Keratinocyte (primary cell): Measurements from ENCODE around the gene RPS19BP1. TPM values are rescaled to one million over a fixed set of nuclear protein-coding genes. Genes with fewer than 3 reads are reported as not detected.

ENCODE experiments used
- DNase-seq: peaks from one replicate; pipeline ENCODE4 v3.0.0-alpha.2; 2011; ENCODE audit warnings: low read depth, missing footprints, low spot score
- FAIRE-seq: peaks from 2 replicates; lab custom pipeline; 2011; peaks lifted over from hg19 to GRCh38; lab: Jason Lieb, UNC
- H2AFZ ChIP-seq: 2 replicates; pipeline ENCODE4 v1.6.0; 2012; ENCODE audit warnings: low read length, control low read depth, inconsistent platforms; ENCODE audit not compliant: control insufficient read depth
- H3K27ac ChIP-seq: 2 replicates; pipeline ENCODE4 v1.5.1; 2011; ENCODE audit warnings: low read length; ENCODE audit not compliant: control insufficient read depth, insufficient read depth
- H3K27me3 ChIP-seq: 3 replicates; pipeline ENCODE4 v1.6.0; 2011; ENCODE audit warnings: low read length; ENCODE audit not compliant: control insufficient read depth, insufficient read depth; ENCODE audit errors: extremely low read depth
- H3K36me3 ChIP-seq, 2 experiments: 2 replicates in 1 of 2; 3 replicates in 1 of 2; pipeline ENCODE4 v1.5.1; 2011; ENCODE audit warnings: low read length in 2 of 2, mild to moderate bottlenecking in 1 of 2; ENCODE audit not compliant: control insufficient read depth in 2 of 2, insufficient read depth in 2 of 2; ENCODE audit errors: extremely low read depth in 1 of 2
- H3K4me1 ChIP-seq: 3 replicates; pipeline ENCODE4 v1.5.1; 2011; ENCODE audit warnings: low read length; ENCODE audit not compliant: control insufficient read depth, insufficient read depth; ENCODE audit errors: extremely low read depth
- H3K4me2 ChIP-seq: 3 replicates; pipeline ENCODE4 v1.6.0; 2011; ENCODE audit warnings: low read depth, low read length; ENCODE audit not compliant: control insufficient read depth, insufficient read depth; ENCODE audit errors: extremely low read depth
- H3K4me3 ChIP-seq, 3 experiments: fragments of 200-600 bp in 1 of 3; sonication (generic) in 1 of 3; 2 replicates in 2 of 3; 3 replicates in 1 of 3; pipeline ENCODE4 v1.5.1; 2011 to 2016; ENCODE audit warnings: low read length in 3 of 3, mild to moderate bottlenecking in 3 of 3, control low read depth in 2 of 3, inconsistent platforms in 1 of 3, low read depth in 1 of 3, mixed read lengths in 1 of 3, mixed run types in 1 of 3, moderate library complexity in 1 of 3; ENCODE audit not compliant: control insufficient read depth in 2 of 3, insufficient read depth in 2 of 3; ENCODE audit errors: extremely low read depth in 1 of 3
- H3K79me2 ChIP-seq: 2 replicates; pipeline ENCODE4 v1.6.0; 2012; ENCODE audit warnings: low read length; ENCODE audit not compliant: control insufficient read depth, insufficient read depth
- H3K9ac ChIP-seq: 3 replicates; pipeline ENCODE4 v1.6.0; 2011; ENCODE audit warnings: low read length; ENCODE audit not compliant: control insufficient read depth, insufficient read depth; ENCODE audit errors: extremely low read depth
- H3K9me1 ChIP-seq: 3 replicates; pipeline ENCODE4 v1.6.0; 2011; ENCODE audit warnings: low read length; ENCODE audit not compliant: control insufficient read depth, insufficient read depth; ENCODE audit errors: extremely low read depth
- H3K9me3 ChIP-seq: 2 replicates; pipeline ENCODE4 v1.5.1; 2012; ENCODE audit warnings: low read depth, low read length; ENCODE audit not compliant: control insufficient read depth
- H4K20me1 ChIP-seq: 3 replicates; pipeline ENCODE4 v1.6.0; 2011; ENCODE audit warnings: low read length; ENCODE audit not compliant: control insufficient read depth, insufficient read depth; ENCODE audit errors: extremely low read depth
- EZH2 ChIP-seq: IDR thresholded peaks from one replicate; pipeline ENCODE4 v1.6.1; 2012; ENCODE audit warnings: inconsistent platforms, mild to moderate bottlenecking, low read length, moderate library complexity
- dilution Hi-C: fragments of 300-500 bp; cut with MboI; formaldehyde crosslinking; loops from one replicate; pipeline ENCODE4 v1.7.0; 2020; ENCODE audit warnings: low sequenced_read_pairs; ENCODE audit not compliant: extremely low pct_ligation_motif_present
- polyA plus RNA-seq, 5 experiments: library from polyadenylated mRNA; depleted of rRNA in 3 of 5; stranded (reverse) in 3 of 5; stranded (forward) in 1 of 5; unstranded in 1 of 5; fragments of >200 nt; gene quantifications; 1 replicate in 1 of 5; 2 replicates in 3 of 5; 3 replicates in 1 of 5; pipeline versions ENCODE4 v1.2.1 to v1.2.3, GENCODE V29; 2011 to 2012; ENCODE audit warnings: missing spikeins in 2 of 5, low read depth in 1 of 5, low replicate concordance in 1 of 5
- TF ChIP-seq, protein P1 (sequence below), 3 experiments: IDR thresholded peaks in 1 of 3; conservative IDR thresholded peaks in 1 of 3; optimal IDR thresholded peaks in 1 of 3; 2 replicates in 2 of 3; 3 replicates in 1 of 3; pipeline versions ENCODE3 to v1.5.1; 2011; ENCODE audit warnings: low read length in 3 of 3, mild to moderate bottlenecking in 3 of 3, moderate library complexity in 2 of 3, control low read depth in 1 of 3, inconsistent platforms in 1 of 3; ENCODE audit not compliant: insufficient read depth in 2 of 3; ENCODE audit errors: extremely low read depth in 1 of 3

RPS19BP1 gene
- polyA plus RNA-seq, 1 donor (not counting 4 experiments of a cell fraction or from before 2014, with no cell fraction given) = 67.3 TPM

- H3K36me3 ChIP-seq = no peaks in the 10 kb centered on the region
- dilution Hi-C loops = no loop called here
- FAIRE-seq = no peak
- H3K9me3 ChIP-seq = no peaks in the 10 kb centered on the region
- no peak overlapping the region for H3K27ac ChIP-seq
- H4K20me1 ChIP-seq = no peaks in the 10 kb centered on the region
- no peak overlapping the region for H3K4me3 ChIP-seq
- H3K4me1 ChIP-seq = peaks cover 3% of the 10 kb centered on the region
- no peak overlapping the region for H3K9ac ChIP-seq
- no peaks in the 10 kb centered on the region for H3K9me1 ChIP-seq
- H2AFZ ChIP-seq = no peak overlapping the region
- H3K79me2 ChIP-seq = no peaks in the 10 kb centered on the region
- peaks cover 67% of the 10 kb centered on the region for H3K27me3 ChIP-seq
- H3K4me2 ChIP-seq = peak overlapping the region; percentile 1
- peak; percentile 96 for TF ChIP-seq EZH2
- TF ChIP-seq, protein P1, sequence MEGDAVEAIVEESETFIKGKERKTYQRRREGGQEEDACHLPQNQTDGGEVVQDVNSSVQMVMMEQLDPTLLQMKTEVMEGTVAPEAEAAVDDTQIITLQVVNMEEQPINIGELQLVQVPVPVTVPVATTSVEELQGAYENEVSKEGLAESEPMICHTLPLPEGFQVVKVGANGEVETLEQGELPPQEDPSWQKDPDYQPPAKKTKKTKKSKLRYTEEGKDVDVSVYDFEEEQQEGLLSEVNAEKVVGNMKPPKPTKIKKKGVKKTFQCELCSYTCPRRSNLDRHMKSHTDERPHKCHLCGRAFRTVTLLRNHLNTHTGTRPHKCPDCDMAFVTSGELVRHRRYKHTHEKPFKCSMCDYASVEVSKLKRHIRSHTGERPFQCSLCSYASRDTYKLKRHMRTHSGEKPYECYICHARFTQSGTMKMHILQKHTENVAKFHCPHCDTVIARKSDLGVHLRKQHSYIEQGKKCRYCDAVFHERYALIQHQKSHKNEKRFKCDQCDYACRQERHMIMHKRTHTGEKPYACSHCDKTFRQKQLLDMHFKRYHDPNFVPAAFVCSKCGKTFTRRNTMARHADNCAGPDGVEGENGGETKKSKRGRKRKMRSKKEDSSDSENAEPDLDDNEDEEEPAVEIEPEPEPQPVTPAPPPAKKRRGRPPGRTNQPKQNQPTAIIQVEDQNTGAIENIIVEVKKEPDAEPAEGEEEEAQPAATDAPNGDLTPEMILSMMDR (optimal IDR thresholded peaks at IDR 0.05 in 1 of 3, IDR thresholded peaks at IDR 0.05 in 1 of 3, conservative IDR thresholded peaks at IDR 0.05 in 1 of 3; ENCODE audit: extremely low read depth in 1 of 3, insufficient read depth in 2 of 3, low read length in 3 of 3) = peak in 2 of 3 experiments; percentile 8 to 70
- no peak for DNase-seq
Measured at GRCh38 chr22:39556970-39557841, 24.7 kb upstream of the RPS19BP1 start.

- FAIRE-seq (no peak), DNase-seq (no peak)
- H3K4me3 ChIP-seq = no peak overlapping the region
- no peak overlapping the region for H3K27ac ChIP-seq
- no peak for TF ChIP-seq EZH2
- TF ChIP-seq, protein P1 (optimal IDR thresholded peaks at IDR 0.05 in 1 of 3, IDR thresholded peaks at IDR 0.05 in 1 of 3, conservative IDR thresholded peaks at IDR 0.05 in 1 of 3; ENCODE audit: extremely low read depth in 1 of 3, insufficient read depth in 2 of 3, low read length in 3 of 3) = no peak
- no peaks in the 10 kb centered on the region for H3K36me3 ChIP-seq
- no peaks in the 10 kb centered on the region for H3K79me2 ChIP-seq
- no peaks in the 10 kb centered on the region for H4K20me1 ChIP-seq
- no peak overlapping the region for H3K9ac ChIP-seq
- H3K9me3 ChIP-seq = no peaks in the 10 kb centered on the region
- H3K4me1 ChIP-seq = no peaks in the 10 kb centered on the region
- H2AFZ ChIP-seq = no peak overlapping the region
- peaks cover 54% of the 10 kb centered on the region for H3K27me3 ChIP-seq
- dilution Hi-C loops = no loop called here
- no peak overlapping the region for H3K4me2 ChIP-seq
- H3K9me1 ChIP-seq = no peaks in the 10 kb centered on the region
Measured at GRCh38 chr22:39554151-39554550, 21.6 kb upstream of the RPS19BP1 start.
